Measurements from ENCODE around the gene DNASE2.
"Not testable (repeated sequence)": the region's sequence is repeated elsewhere in the genome, so short reads cannot be mapped to it uniquely, and the experiment has no call there.

The DNASE2 gene

DNA sequence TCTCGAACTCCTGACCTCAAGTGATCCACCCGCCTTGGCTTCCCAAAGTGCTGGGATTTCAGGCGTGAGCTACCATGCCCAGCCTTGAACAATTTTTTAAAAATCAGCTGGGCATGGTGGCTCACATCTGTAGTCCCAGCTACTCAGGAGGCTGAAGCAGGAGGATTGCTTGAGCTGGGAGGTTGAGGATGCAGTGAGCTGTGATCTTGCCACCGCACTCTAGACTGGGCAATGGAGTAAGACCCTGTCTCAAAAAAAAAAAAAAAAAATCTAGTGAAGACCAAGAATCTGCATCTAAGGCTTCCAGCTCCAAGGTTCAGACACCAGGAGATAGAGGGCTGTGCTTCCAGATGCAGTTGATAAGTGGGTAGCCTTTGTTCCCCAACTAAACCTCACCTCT lies 17.1 kb downstream of the DNASE2 start:
- H3K4me3 Mint-ChIP-seq: no peak overlapping the region
- peaks cover 11 to 14% of the 10 kb centered on the region in 2 donors for H3K4me1 Mint-ChIP-seq
- no peak overlapping the region for H3K27ac Mint-ChIP-seq
- H3K9me3 Mint-ChIP-seq: no peaks in the 10 kb centered on the region
- no peaks in the 10 kb centered on the region for H3K36me3 Mint-ChIP-seq
- H3K27me3 Mint-ChIP-seq: peaks cover 17 to 18% of the 10 kb centered on the region in 2 donors
- no peak for DNase-seq
- ATAC-seq (replicated peaks): no peak

DNA sequence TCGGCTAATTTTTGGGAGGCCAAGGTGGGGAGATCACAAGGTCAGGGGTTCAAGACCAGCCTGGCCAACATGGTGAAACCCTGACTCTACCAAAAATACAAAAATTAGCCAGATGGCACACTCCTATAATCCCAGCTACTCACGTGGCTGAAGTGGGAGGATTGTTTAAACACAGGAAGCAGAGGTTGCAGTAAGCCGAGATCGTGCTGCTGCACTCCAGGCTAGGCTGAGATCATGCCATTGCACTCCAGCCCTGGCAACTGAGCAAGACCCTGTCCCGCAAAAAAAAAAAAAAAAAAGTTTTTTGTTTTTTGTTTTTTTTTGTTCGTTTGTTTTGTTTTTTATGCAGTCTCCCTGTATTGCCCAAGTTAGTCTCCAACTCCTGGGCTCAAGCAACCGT lies 21.7 kb downstream of the DNASE2 start:
- H3K4me1 Mint-ChIP-seq: no peaks in the 10 kb centered on the region
- peaks cover 2 to 3% of the 10 kb centered on the region in 2 donors for H3K9me3 Mint-ChIP-seq
- DNase-seq (no peak), ATAC-seq (replicated peaks) (no peak)
- peaks cover 13 to 17% of the 10 kb centered on the region in 2 donors for H3K27me3 Mint-ChIP-seq
- H3K27ac Mint-ChIP-seq: no peak overlapping the region
- no peak overlapping the region for H3K4me3 Mint-ChIP-seq
- no peaks in the 10 kb centered on the region for H3K36me3 Mint-ChIP-seq

DNA sequence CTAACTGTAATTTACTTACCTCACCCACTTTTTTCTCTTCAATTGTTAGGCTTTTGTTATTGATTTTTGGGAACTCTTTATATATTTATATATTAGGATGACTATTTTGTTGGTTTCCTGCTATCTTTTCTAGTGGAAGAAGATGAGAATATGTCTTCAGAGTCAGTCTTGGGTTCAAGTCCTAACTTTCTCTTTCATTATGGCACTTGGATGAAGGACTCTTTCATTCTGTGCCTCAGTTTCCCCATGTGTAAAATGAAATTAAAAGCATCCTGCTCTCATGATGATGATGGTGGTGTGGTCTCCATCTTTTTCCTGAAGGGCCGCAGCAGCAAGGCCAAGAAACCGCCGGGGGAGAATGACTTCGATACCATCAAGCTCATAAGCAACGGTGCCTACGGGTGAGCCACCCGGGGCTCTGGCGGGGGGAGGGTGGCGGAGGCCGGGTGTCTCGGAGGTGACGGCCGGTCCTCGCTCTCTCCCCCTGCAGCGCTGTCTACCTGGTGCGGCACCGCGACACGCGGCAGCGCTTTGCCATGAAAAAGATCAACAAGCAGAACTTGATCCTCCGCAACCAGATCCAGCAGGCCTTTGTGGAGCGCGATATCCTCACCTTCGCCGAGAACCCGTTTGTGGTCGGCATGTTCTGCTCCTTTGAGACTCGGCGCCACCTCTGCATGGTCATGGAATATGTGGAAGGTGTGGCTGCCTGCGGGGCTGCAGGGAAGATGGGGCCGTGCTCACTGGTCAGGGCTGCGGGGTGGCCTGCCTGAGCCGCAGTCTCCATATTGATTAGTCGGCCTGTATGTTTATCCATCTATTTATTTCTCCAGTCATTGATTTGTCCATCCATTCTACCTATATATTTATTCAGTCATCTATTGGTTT lies 23.0 kb downstream of the DNASE2 start:
- peaks cover 13 to 14% of the 10 kb centered on the region in 2 donors for H3K27me3 Mint-ChIP-seq
- no peak overlapping the region for H3K4me3 Mint-ChIP-seq
- no peaks in the 10 kb centered on the region for H3K4me1 Mint-ChIP-seq
- no peak for ATAC-seq (replicated peaks)
- DNase-seq: no peak
- no peaks in the 10 kb centered on the region for H3K36me3 Mint-ChIP-seq
- H3K9me3 Mint-ChIP-seq: peaks cover 2 to 3% of the 10 kb centered on the region in 2 donors
- no peak overlapping the region for H3K27ac Mint-ChIP-seq

DNA sequence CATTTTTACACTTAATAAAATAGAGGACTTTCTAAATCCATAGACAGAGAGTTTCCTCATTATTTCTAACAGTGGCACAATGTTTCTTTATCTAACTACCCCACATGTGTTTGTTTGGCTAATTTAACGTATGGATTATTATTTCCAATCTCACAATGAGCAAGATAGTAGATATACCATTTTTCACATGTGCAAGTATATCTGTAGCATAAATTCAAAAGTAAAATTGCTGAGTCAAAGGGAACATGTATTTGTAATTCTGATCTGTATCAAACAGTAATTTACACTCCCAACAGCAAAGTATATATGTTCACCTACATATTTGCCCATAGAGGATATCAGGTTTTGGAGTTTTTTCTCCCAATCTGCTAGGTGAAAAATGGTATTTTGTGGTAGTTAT lies 24.6 kb downstream of the DNASE2 start:
- peaks cover 14 to 18% of the 10 kb centered on the region in 2 donors for H3K27me3 Mint-ChIP-seq
- H3K9me3 Mint-ChIP-seq: peaks cover 2 to 3% of the 10 kb centered on the region in 2 donors
- no peaks in the 10 kb centered on the region for H3K36me3 Mint-ChIP-seq
- no peak overlapping the region for H3K27ac Mint-ChIP-seq
- H3K4me3 Mint-ChIP-seq: no peak overlapping the region
- ATAC-seq (replicated peaks): no peak
- no peak for DNase-seq
- no peaks in the 10 kb centered on the region for H3K4me1 Mint-ChIP-seq

DNA sequence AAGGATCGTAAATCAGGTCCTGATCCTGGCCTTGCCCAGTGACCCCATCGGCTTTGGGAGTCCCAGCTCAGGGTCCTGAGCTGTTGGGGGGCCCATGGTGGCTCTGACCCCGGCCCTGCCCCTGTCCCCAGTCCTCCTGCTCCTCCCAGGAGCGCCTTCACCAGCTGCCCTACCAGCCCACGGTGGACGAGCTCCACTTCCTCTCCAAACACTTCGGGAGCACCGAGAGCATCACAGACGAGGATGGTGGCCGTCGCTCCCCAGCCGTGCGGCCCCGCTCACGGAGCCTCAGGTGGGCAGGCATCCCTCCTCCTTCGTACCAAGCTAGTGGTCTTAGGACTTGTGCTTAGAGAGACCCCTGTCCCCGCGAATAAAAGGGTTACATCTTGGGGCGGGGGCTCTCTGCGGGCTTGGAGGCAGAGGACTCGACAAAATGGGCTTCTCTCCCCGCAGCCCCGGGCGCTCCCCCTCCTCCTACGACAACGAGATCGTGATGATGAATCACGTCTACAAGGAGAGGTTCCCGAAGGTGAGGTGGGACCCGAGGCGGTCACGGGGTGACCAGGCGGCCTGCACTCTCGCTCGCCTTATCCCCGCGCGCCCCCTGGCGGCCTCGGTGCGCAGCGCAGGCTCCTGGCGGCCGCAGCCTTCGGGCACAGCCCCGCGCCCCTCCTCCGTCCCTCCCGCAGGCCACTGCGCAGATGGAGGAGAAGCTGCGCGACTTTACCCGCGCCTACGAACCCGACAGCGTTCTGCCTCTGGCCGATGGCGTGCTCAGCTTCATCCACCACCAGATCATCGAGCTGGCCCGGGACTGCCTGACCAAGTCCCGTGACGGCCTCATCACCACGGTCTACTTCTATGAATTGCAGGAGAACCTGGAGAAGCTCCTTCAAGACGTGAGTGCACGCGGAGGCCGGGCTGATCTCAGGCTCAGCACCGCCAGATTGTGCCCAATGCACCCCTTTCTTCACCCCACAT lies 33.8 kb downstream of the DNASE2 start:
- peak overlapping the region; percentile 75 for H3K27ac Mint-ChIP-seq
- H3K4me1 Mint-ChIP-seq: peaks cover 9 to 12% of the 10 kb centered on the region in 2 donors
- ATAC-seq (replicated peaks) (peak; percentile 97 to 99), DNase-seq (peak; percentile 86)
- no peaks in the 10 kb centered on the region for H3K9me3 Mint-ChIP-seq
- no peaks in the 10 kb centered on the region for H3K36me3 Mint-ChIP-seq
- peaks cover 25 to 54% of the 10 kb centered on the region in 2 donors for H3K27me3 Mint-ChIP-seq
- H3K4me3 Mint-ChIP-seq: peak overlapping the region; percentile 74 to 78

DNA sequence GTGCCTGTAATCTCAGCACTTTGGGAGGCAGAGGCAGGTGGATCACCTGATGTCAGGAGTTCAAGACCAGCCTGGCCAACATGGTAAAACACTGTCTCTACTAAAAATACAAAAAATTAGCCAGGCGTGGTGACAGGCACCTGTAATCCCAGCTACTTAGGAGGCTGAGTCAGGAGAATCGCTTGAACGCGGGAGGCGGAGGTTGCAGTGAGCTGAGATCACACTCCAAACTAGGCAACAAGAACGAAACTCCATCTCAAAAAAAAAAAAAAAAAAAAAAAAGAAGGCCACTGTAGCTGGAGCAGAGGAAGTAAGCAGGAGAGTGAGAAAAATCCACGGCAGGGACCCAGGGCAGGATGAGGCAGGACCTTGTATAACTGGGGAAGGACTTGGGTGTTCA lies 34.6 kb downstream of the DNASE2 start:
- H3K27ac Mint-ChIP-seq; H3K4me3 Mint-ChIP-seq; ATAC-seq (replicated peaks); H3K9me3 Mint-ChIP-seq; H3K36me3 Mint-ChIP-seq; DNase-seq: not testable (repeated sequence)
- peaks cover 32 to 57% of the 10 kb centered on the region in 2 donors for H3K27me3 Mint-ChIP-seq
- H3K4me1 Mint-ChIP-seq: peaks cover 13 to 14% of the 10 kb centered on the region in 2 donors

DNA sequence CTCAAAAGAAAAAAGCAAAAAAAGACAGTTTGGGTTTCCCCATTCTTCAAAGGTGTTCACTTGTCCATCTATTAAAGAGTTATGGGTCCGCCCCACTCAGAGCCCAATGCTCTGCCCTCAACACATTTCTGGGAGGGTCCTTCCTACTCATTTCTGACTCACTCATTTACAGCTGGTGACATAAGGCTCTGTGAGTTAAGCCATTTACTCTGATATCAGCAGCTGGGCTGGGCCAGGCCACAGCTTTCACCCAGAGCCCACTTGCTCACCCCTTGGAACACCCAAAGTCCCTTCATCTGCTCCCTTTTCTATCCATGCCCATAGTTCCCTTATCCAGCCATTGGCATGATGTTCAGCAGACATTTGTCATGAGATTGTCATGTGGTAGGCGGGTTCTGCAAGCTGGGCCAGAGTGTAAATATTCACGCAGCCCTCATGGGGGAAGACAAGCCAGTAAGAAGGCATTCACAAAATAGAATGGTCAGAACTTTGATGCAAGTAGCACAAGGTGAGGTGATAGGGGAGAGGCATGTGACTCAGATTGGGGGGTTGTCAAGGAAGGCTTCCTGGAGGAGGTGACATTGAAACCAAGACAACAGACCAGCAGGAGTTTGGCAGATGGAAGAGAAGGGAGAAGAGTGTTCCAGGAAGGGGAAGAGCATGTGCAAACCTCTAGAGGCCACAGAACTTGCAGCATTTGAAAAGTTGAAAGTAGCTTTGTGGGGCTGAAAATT lies 37.1 kb downstream of the DNASE2 start:
- ATAC-seq (replicated peaks): no peak
- DNase-seq: no peak
- Mint-ChIP-seq H3K27ac (no peak overlapping the region), H3K36me3 (no peaks in the 10 kb centered on the region), H3K27me3 (peaks cover 54 to 75% of the 10 kb centered on the region in 2 donors), H3K4me1 (peaks cover 26 to 34% of the 10 kb centered on the region in 2 donors), H3K4me3 (no peak overlapping the region), H3K9me3 (no peaks in the 10 kb centered on the region)

DNA sequence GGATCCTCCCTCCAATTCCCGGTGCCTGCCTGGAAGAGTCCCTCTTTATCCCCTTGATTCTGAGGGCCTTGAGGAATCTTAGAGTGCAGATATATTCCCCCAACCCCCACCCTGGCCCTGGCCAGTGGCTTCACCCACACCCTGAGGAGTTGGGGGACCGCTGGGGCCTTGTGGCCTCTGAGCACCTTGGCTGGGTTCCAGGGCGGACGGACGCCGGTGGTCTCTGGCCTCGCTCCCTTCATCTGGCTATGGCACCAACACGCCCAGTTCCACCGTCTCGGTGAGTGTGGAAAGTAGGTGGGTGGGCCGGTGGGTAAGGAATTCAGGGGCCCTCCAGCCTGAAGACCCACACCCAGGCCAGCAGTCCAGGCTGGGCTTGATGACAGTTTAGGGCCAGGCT lies 37.9 kb downstream of the DNASE2 start:
- Mint-ChIP-seq H3K9me3 (no peaks in the 10 kb centered on the region), H3K27ac (no peak overlapping the region), H3K4me3 (no peak overlapping the region), H3K36me3 (no peaks in the 10 kb centered on the region), H3K27me3 (peaks cover 58 to 79% of the 10 kb centered on the region in 2 donors), H3K4me1 (peaks cover 30 to 42% of the 10 kb centered on the region in 2 donors)
- DNase-seq: no peak
- no peak for ATAC-seq (replicated peaks)

DNA sequence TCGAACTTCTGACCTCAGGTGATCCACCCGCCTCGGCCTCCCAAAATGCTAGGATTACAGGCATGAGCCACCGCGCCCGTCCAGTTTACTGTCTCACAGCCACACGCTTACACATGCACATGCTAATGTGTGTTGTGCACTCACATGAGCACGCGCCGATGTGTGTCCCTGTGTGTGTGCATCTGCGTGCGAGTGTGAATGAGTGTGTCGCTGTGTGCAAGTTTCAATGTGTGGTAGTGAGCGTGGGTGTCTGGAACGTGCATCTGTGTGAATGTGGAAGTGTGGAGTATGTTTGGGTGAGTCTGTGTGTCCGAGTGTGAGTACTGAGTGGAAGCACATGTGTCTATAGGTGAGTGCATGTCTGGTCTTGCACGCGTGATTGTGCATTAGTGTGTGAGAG lies 38.7 kb downstream of the DNASE2 start:
- Mint-ChIP-seq H3K4me1 (peaks cover 27 to 42% of the 10 kb centered on the region in 2 donors), H3K27ac (no peak overlapping the region)

DNA sequence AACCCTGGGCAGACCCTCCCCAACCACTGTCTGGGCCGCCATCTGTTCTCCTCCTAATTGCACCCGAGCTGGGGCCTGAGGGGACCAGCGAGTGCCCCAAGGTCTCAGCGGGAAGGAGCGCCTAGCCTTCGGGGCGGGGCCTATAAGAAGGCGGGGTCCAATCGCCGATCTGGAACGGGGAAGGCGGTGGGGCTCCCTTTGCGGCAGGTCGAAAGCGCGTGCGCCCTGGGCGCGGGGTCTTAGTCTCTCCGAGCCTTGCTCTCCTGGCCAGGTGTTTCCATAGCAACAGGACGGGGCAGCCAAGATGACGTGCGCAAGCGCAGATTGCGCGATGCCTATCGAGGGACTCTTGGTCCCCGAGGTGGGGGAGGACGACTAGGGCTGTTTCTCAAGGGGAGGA lies 40.2 kb downstream of the DNASE2 start:
- peaks cover 75 to 80% of the 10 kb centered on the region in 2 donors for H3K27me3 Mint-ChIP-seq
- peak in 1 of 2 donors; percentile 18 for ATAC-seq (replicated peaks)
- H3K4me3 Mint-ChIP-seq: peak overlapping the region; percentile 11 to 21
- no peaks in the 10 kb centered on the region for H3K36me3 Mint-ChIP-seq
- peaks cover 31 to 49% of the 10 kb centered on the region in 2 donors for H3K4me1 Mint-ChIP-seq
- H3K27ac Mint-ChIP-seq: no peak overlapping the region
- H3K9me3 Mint-ChIP-seq: no peaks in the 10 kb centered on the region
- no peak for DNase-seq

More for the DNA sequence above, 38.7 kb downstream of the DNASE2 start:
- no peak for ATAC-seq (replicated peaks)
- Mint-ChIP-seq H3K9me3 (no peaks in the 10 kb centered on the region), H3K4me3 (no peak overlapping the region), H3K27me3 (peaks cover 65 to 80% of the 10 kb centered on the region in 2 donors), H3K36me3 (no peaks in the 10 kb centered on the region)
- no peak for DNase-seq

DNA sequence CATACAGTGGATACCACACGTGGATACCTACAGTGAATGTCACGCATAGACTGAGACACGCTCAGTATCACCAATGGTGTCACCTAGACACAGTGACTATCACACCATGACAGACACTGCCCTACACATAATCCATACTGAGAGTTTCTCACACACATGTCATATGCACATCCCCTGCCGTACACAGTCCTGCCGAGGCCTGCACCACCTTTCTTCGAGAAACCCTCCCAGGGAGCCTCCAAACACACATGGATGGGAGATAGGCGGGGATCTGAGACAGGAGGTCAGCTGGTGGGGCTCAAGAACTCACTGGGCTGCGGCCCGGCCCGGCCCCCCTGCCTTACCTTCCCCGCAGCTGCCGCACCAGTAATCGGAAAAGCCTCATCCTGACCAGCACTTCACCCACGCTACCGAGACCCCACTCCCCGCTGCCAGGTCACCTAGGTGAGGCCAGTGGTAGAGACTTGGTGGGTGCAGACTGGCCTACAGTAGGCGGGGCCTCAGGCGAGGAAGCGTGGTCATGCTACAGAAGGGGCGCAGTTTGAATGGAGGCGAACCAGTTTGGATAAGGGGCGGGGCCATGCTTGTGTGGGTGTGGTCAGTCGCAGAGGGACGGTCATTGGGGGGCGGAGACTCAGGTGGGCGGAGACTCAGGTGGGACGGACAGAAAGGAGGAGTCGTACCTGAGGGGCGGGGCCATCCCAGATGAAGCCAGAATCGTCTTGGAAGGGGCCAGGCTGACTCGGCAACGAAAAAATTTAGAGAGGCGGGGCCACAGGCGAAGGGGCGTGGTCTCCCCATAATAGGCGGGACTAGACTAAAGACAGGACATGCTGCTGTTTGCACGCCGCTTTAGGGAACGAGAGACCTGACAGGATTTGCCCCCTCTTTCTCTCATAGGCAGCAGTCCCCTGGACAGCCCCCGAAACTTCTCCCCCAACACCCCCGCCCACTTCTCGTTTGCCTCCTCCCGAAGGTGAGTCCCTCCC lies 40.9 kb downstream of the DNASE2 start:
- peak; percentile 38 for DNase-seq
- peaks cover 74 to 86% of the 10 kb centered on the region in 2 donors for H3K27me3 Mint-ChIP-seq
- no peaks in the 10 kb centered on the region for H3K9me3 Mint-ChIP-seq
- H3K4me3 Mint-ChIP-seq: peak overlapping the region; percentile 11 to 21
- no peaks in the 10 kb centered on the region for H3K36me3 Mint-ChIP-seq
- ATAC-seq (replicated peaks): peak; percentile 22 to 31
- H3K4me1 Mint-ChIP-seq: peaks cover 31 to 51% of the 10 kb centered on the region in 2 donors
- peak overlapping the region; percentile 60 for H3K27ac Mint-ChIP-seq

DNA sequence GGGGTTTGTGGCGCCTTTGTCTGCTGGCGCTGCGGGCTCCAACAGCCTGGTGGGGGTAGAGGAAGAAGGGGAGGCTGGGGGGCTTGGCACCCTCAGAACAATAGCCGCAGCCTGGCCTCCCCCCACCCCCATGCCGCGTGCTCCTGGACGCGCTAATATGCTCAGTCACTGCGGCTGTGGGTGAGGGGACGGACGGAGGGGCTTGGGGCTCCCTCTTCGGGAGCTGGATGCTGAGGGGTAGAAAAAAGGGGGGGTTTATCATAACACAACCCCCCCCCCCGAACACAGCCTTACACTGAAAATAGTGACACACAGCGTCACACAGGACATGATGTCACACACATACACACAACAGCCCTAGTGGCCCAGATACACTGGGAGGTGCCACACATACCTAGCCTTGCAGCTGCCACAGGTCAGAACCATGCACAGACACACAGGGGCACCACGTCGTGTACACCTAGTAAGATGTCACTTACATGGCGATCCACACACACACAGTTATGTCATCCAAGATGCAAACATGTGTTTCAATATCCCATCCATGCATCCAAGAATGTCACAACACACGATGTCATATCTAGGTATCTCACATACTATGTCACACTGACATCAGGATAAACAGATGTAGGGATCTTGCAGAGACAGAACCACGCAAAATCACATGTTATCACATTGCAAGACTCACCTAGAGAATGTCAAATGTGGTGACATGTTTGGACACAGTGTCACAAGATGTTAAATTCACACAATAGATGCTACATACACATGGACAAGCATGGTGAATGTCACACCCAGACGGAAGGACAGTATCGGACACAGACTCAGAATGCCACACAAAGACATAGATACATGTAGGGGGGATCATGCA lies 42.1 kb downstream of the DNASE2 start:
- peak overlapping the region; percentile 39 for H3K27ac Mint-ChIP-seq
- H3K9me3 Mint-ChIP-seq: no peaks in the 10 kb centered on the region
- DNase-seq: no peak
- peaks cover 0 to 3% of the 10 kb centered on the region in 2 donors for H3K36me3 Mint-ChIP-seq
- peak overlapping the region; percentile 65 to 83 for H3K4me3 Mint-ChIP-seq
- ATAC-seq (replicated peaks): peak in 1 of 2 donors; percentile 29
- peaks cover 33 to 62% of the 10 kb centered on the region in 2 donors for H3K4me1 Mint-ChIP-seq
- peaks cover 78 to 92% of the 10 kb centered on the region in 2 donors for H3K27me3 Mint-ChIP-seq
